ENCODE results near the gene LLGL2. TPM values are rescaled to one million over a fixed set of nuclear protein-coding genes. Genes with fewer than 3 reads are reported as not detected.
A peak's percentile ranks its signal among the peaks of the same experiment; 100 is the strongest.

LLGL2 gene
- total and polyA plus RNA-seq, 8 donors, result 72.3 to 565 (median 174) TPM

DNA sequence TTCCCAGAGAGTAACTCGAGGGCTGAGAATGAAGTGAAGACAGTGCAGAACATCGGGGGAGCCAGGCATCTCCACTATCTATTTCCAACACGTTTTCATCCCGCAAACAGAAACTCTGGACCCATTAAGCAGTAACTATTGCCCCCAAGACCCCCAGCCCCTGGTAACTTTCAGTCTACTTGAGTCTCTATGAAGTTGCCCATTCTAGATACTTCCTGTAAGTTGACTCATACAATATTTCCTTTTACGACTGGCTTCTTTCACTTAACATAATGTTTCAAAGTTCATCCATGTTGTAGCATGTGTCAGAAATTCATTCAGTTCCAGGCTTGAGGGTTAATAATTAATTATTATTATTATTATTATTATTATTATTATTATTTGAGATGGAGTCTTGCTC, 81.6 kb downstream of the LLGL2 start:
- WGBS, 5 donors, result 83 to 89% (median 87%) methylated on average over 5 of the region's 5 CpGs
- Histone ChIP-seq H3K36me3 (peaks cover 0 to 33% (median 20%) of the 10 kb centered on the region in 4 donors), H3K4me1 (peaks cover 4 to 13% (median 7%) of the 10 kb centered on the region in 4 donors), H3K4me3 (no peak overlapping the region), H3K9me3 (no peaks in the 10 kb centered on the region), H3K27ac (no peak overlapping the region), H3K27me3 (no peaks in the 10 kb centered on the region)
- TF ChIP-seq EP300 (IDR thresholded peaks at IDR 0.05) (no peak), POLR2AphosphoS5 (IDR thresholded peaks at IDR 0.05) (no peak), POLR2A (IDR thresholded peaks at IDR 0.05) (no peak)
- TF ChIP-seq, protein P1, sequence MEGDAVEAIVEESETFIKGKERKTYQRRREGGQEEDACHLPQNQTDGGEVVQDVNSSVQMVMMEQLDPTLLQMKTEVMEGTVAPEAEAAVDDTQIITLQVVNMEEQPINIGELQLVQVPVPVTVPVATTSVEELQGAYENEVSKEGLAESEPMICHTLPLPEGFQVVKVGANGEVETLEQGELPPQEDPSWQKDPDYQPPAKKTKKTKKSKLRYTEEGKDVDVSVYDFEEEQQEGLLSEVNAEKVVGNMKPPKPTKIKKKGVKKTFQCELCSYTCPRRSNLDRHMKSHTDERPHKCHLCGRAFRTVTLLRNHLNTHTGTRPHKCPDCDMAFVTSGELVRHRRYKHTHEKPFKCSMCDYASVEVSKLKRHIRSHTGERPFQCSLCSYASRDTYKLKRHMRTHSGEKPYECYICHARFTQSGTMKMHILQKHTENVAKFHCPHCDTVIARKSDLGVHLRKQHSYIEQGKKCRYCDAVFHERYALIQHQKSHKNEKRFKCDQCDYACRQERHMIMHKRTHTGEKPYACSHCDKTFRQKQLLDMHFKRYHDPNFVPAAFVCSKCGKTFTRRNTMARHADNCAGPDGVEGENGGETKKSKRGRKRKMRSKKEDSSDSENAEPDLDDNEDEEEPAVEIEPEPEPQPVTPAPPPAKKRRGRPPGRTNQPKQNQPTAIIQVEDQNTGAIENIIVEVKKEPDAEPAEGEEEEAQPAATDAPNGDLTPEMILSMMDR (IDR thresholded peaks at IDR 0.05), result no peak
- intact Hi-C loops (cut with DNase I; ENCODE audit: low total_unique reads), result no loop called here
- DNase-seq, result no peak

- Histone ChIP-seq H3K4me1 (peaks cover 4 to 10% (median 7%) of the 10 kb centered on the region in 4 donors), H3K9me3 (no peaks in the 10 kb centered on the region), H3K27me3 (no peaks in the 10 kb centered on the region), H3K27ac (peak overlapping the region in 2 of 5 donors; percentile 15 to 61), H3K36me3 (peaks cover 9 to 57% (median 47%) of the 10 kb centered on the region in 4 donors), H3K4me3 (no peak overlapping the region)
- peak; percentile 46 to 82 for DNase-seq
- WGBS, 5 donors, result 64 to 74% (median 70%) methylated on average over 24 to 25 of the region's 25 CpGs
- intact Hi-C loops (cut with DNase I; ENCODE audit: low total_unique reads), result no loop called here
- TF ChIP-seq EP300 (IDR thresholded peaks at IDR 0.05) (no peak), POLR2AphosphoS5 (IDR thresholded peaks at IDR 0.05) (peak in 1 of 3 donors; percentile 18)
These were observed 84.8 kb downstream of the LLGL2 start for GRCh38 chr17:75610103-75610984.

DNA sequence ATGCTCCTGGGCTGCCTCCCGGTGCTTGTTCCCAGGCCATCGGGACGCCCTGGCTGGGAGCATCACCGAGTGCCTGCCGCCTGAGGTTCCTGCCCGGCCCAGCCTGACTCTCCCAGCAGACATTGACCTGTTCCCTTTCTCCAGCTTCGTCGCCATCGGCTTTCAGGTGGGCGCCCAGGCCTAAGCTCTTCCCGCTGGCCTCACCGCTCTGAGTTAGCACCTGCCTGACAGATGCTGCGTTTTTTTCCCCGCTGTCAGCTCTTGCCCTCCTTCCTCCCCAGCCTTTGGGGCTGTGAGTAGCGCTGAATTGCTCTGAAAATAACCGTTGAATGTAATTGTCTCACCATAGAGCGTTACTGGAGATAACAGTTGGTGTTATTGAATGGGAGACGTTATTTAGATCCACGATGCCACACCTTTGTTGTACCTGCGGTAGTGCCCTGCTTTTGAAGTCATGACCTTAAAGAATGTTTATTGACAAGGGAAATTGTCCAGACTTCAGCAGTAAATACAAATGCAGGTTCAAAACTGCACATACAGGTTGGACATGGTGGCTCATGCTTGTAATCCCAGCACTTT, 86.4 kb downstream of the LLGL2 start:
- peaks cover 4 to 10% (median 7%) of the 10 kb centered on the region in 4 donors for H3K4me1 ChIP-seq
- WGBS, 5 donors, result 72 to 88% (median 74%) methylated on average over 20 of the region's 20 CpGs
- no peak for DNase-seq
- TF ChIP-seq, protein P1 (IDR thresholded peaks at IDR 0.05), result no peak
- TF ChIP-seq EP300 (IDR thresholded peaks at IDR 0.05) (no peak), POLR2AphosphoS5 (IDR thresholded peaks at IDR 0.05) (no peak), POLR2A (IDR thresholded peaks at IDR 0.05) (no peak)
- H3K36me3 ChIP-seq, result peaks cover 14 to 67% (median 61%) of the 10 kb centered on the region in 4 donors
- no peak overlapping the region for H3K4me3 ChIP-seq
- no peaks in the 10 kb centered on the region for H3K9me3 ChIP-seq
- intact Hi-C loops (cut with DNase I; ENCODE audit: low total_unique reads), result no loop called here
- H3K27me3 ChIP-seq, result no peaks in the 10 kb centered on the region
- H3K27ac ChIP-seq, result no peak overlapping the region

GRCh38 chr17:75612906-75613626, 87.6 kb downstream of the LLGL2 start:
- Histone ChIP-seq H3K4me1 (peaks cover 4 to 10% (median 7%) of the 10 kb centered on the region in 4 donors), H3K27ac (no peak overlapping the region), H3K9me3 (no peaks in the 10 kb centered on the region), H3K27me3 (no peaks in the 10 kb centered on the region), H3K36me3 (peaks cover 14 to 73% (median 71%) of the 10 kb centered on the region in 4 donors), H3K4me3 (no peak overlapping the region)
- TF ChIP-seq, protein P1 (IDR thresholded peaks at IDR 0.05), result no peak
- TF ChIP-seq POLR2AphosphoS5 (IDR thresholded peaks at IDR 0.05) (no peak), POLR2A (IDR thresholded peaks at IDR 0.05) (no peak), EP300 (IDR thresholded peaks at IDR 0.05) (no peak)
- intact Hi-C loops (cut with DNase I; ENCODE audit: low total_unique reads), result no loop called here
- DNase-seq, result no peak
- 85 to 94% (median 90%) methylated on average over 1 to 27 of the region's 27 CpGs for WGBS, 5 donors

All from stomach (tissue), 9 donors.